HCT116 (cell line): ENCODE measurements around the gene SLC1A1. TPM values are rescaled to one million over a fixed set of nuclear protein-coding genes. Genes with fewer than 3 reads are reported as not detected.

ENCODE experiments used
- ATAC-seq: fragments of 200-7000 bp; cut with Tn5 transposase; 2 replicates; pipeline ENCODE4 v1.9.1; 2020; ENCODE audit warnings: mild to moderate bottlenecking, moderate library complexity
- BruUV-seq: library from RNA; stranded (reverse); fragments of 400-500 nt; replicated peaks from 2 replicates; lab custom pipeline; 2021; lab: Mats Ljungman, UMichigan
- CTCF ChIA-PET: fragments of 300-600 bp; sonication (Branson Sonifier 250); formaldehyde crosslinking; loops from one replicate; lab custom pipeline; 2021; ENCODE audit warnings: antibody characterized with exemption; lab: Charles Lee
- POLR2A ChIA-PET: fragments of 300-600, 350-600 bp; sonication (Branson Sonifier 250); formaldehyde crosslinking; loops from one replicate; lab custom pipeline; 2021; ENCODE audit warnings: antibody characterized with exemption; lab: Charles Lee
- RAD21 ChIA-PET, 2 experiments: fragments of 300-600 bp; sonication (Branson Sonifier 250); formaldehyde crosslinking; loops; one replicate each; lab custom pipeline; 2023; ENCODE audit warnings: low total read pairs in 2 of 2; ENCODE audit not compliant: uncharacterized antibody in 2 of 2, unreplicated experiment in 2 of 2, low non-redundant PET in 1 of 2; lab: Charles Lee
- DNase-seq: peaks from one replicate; pipeline ENCODE4 v3.0.0-alpha.2; 2010; ENCODE audit warnings: low read depth, low spot score
- H2AFZ ChIP-seq: fragments of 200-600 bp; shearing (Covaris generic), sonication (generic); 2 replicates; pipeline ENCODE4 v1.6.1; 2017; ENCODE audit warnings: low read depth, mixed run types, mixed read lengths, antibody characterized with exemption, low read length; ENCODE audit not compliant: poor library complexity, severe bottlenecking
- H3K27ac ChIP-seq: 2 replicates; pipeline ENCODE4 v1.5.1; 2012; ENCODE audit warnings: low read depth, low read length
- H3K27me3 ChIP-seq: fragments of 200-600 bp; sonication (generic); 2 replicates; pipeline ENCODE4 v1.6.1; 2016; ENCODE audit warnings: mixed run types, low read length, mixed read lengths; ENCODE audit not compliant: insufficient read depth
- H3K36me3 ChIP-seq, 2 experiments: fragments of 200-500 bp in 1 of 2; fragments of 200-600 bp in 1 of 2; sonication (Bioruptor generic) in 1 of 2; sonication (generic) in 1 of 2; 2 replicates each; pipeline versions ENCODE4 v1.5.1 to v1.6.1; 2014 to 2016; ENCODE audit warnings: low read length in 2 of 2, inconsistent platforms in 1 of 2, mixed read lengths in 1 of 2, mixed run types in 1 of 2; ENCODE audit not compliant: insufficient read depth in 2 of 2, control insufficient read depth in 1 of 2
- H3K4me1 ChIP-seq, 2 experiments: fragments of 200-600 bp in 1 of 2; sonication (generic) in 1 of 2; 2 replicates each; pipeline versions ENCODE4 v1.5.1 to v1.6.1; 2012 to 2017; ENCODE audit warnings: low read length in 2 of 2, inconsistent platforms in 1 of 2, mild to moderate bottlenecking in 1 of 2, mixed read lengths in 1 of 2, mixed run types in 1 of 2, moderate library complexity in 1 of 2; ENCODE audit not compliant: insufficient read depth in 2 of 2, control insufficient read depth in 1 of 2
- H3K4me2 ChIP-seq: fragments of 200-600 bp; sonication (generic); 2 replicates; pipeline ENCODE4 v1.6.1; 2017; ENCODE audit warnings: mixed run types, low read length, mixed read lengths
- H3K4me3 ChIP-seq, 2 experiments: fragments of 200-600 bp in 1 of 2; sonication (generic) in 1 of 2; replicated peaks in 1 of 2; 2 replicates each; pipeline ENCODE4 v1.5.1; 2011 to 2016; ENCODE audit warnings: low read length in 2 of 2, control low read depth in 1 of 2, low read depth in 1 of 2, mild to moderate bottlenecking in 1 of 2, mixed read lengths in 1 of 2, mixed run types in 1 of 2
- H3K79me2 ChIP-seq: fragments of 200-600 bp; sonication (generic); 2 replicates; pipeline ENCODE4 v1.6.1; 2017; ENCODE audit warnings: mild to moderate bottlenecking, mixed run types, low read length, moderate library complexity, mixed read lengths; ENCODE audit not compliant: insufficient read depth
- H3K9ac ChIP-seq: fragments of 200-600 bp; sonication (generic); 2 replicates; pipeline ENCODE4 v1.6.1; 2016; ENCODE audit warnings: low read length, mixed read lengths
- H3K9me2 ChIP-seq: fragments of 200-600 bp; sonication (generic), shearing (Covaris generic); 2 replicates; pipeline ENCODE4 v1.6.1; 2017; ENCODE audit warnings: mixed run types, mild to moderate bottlenecking, moderate library complexity; ENCODE audit not compliant: insufficient read depth
- H3K9me3 ChIP-seq, 2 experiments: fragments of 200-500 bp in 1 of 2; fragments of 200-600 bp in 1 of 2; sonication (Bioruptor generic) in 1 of 2; sonication (generic) in 1 of 2; 2 replicates each; pipeline ENCODE4 v1.6.1; 2014 to 2017; ENCODE audit warnings: low read length in 2 of 2, mixed read lengths in 2 of 2, inconsistent platforms in 1 of 2, low read depth in 1 of 2, mild to moderate bottlenecking in 1 of 2, mixed run types in 1 of 2, moderate library complexity in 1 of 2; ENCODE audit not compliant: control insufficient read depth in 1 of 2, insufficient read depth in 1 of 2
- H4K20me1 ChIP-seq: fragments of 200-600 bp; sonication (generic), shearing (Covaris generic); 2 replicates; pipeline ENCODE4 v1.6.1; 2017; ENCODE audit warnings: mixed run types, mild to moderate bottlenecking, moderate library complexity; ENCODE audit not compliant: insufficient read depth
- CEBPB ChIP-seq: IDR thresholded peaks from 2 replicates; pipeline ENCODE4 v1.6.1; 2012; ENCODE audit warnings: low read depth
- CTCF ChIP-seq, 3 experiments: fragments of 200-600 bp in 1 of 3; sonication (generic) in 1 of 3; IDR thresholded peaks in 2 of 3; conservative IDR thresholded peaks in 1 of 3; 2 replicates each; pipeline ENCODE4 v1.5.1; 2012 to 2017; ENCODE audit warnings: low read depth in 2 of 3, low read length in 2 of 3, antibody characterized with exemption in 1 of 3, borderline replicate concordance in 1 of 3, control low read depth in 1 of 3, mild to moderate bottlenecking in 1 of 3, mixed read lengths in 1 of 3, mixed run types in 1 of 3, moderate library complexity in 1 of 3; ENCODE audit not compliant: insufficient read depth in 1 of 3
- ELF1 ChIP-seq: IDR thresholded peaks from 2 replicates; pipeline ENCODE4 v1.6.1; 2012; ENCODE audit warnings: low read depth, borderline replicate concordance
- FOSL1 ChIP-seq: IDR thresholded peaks from 2 replicates; pipeline ENCODE4 v1.6.1; 2012; ENCODE audit warnings: low read depth
- JUND ChIP-seq: IDR thresholded peaks from 2 replicates; pipeline ENCODE4 v1.6.1; 2012
- MAX ChIP-seq: IDR thresholded peaks from 2 replicates; pipeline ENCODE4 v1.6.1; 2012
- RAD21 ChIP-seq: IDR thresholded peaks from 2 replicates; pipeline ENCODE4 v1.6.1; 2012; ENCODE audit warnings: low read depth, mild to moderate bottlenecking
- SP1 ChIP-seq: IDR thresholded peaks from 2 replicates; pipeline ENCODE4 v1.6.1; 2012; ENCODE audit warnings: low read depth
- ZBTB33 ChIP-seq: IDR thresholded peaks from 2 replicates; pipeline ENCODE4 v1.6.1; 2011; ENCODE audit warnings: mild to moderate bottlenecking, low read length, moderate library complexity; ENCODE audit not compliant: insufficient replicate concordance; ENCODE audit errors: extremely low read depth
- ZFX ChIP-seq: fragments of 450-650 bp; IDR thresholded peaks from 2 replicates; pipeline ENCODE4 v1.6.1; 2017
- ZNF274 ChIP-seq: fragments of 200-500 bp; sonication (Bioruptor generic); IDR thresholded peaks from 2 replicates; pipeline ENCODE4 v1.6.1; 2014; ENCODE audit warnings: mild to moderate bottlenecking, low read depth, low read length, inconsistent platforms
- intact Hi-C: fragments of 100-400 bp; cut with micrococcal nuclease; formaldehyde crosslinking; loops from 2 replicates; pipeline ENCODE4 v1.10.0; 2022
- total RNA-seq: library from RNA; stranded (reverse); gene quantifications from one replicate; pipeline ENCODE4 v1.2.1, GENCODE V29; 2021; ENCODE audit not compliant: unreplicated experiment

SLC1A1 gene
- total RNA-seq, 1 experiment from 2014 or later: 6.8 TPM

- TF ChIP-seq ZBTB33 (no peak), RAD21 (no peak), FOSL1 (no peak), CEBPB (no peak), ELF1 (no peak), SP1 (no peak), JUND (no peak), CTCF (IDR thresholded peaks at IDR 0.05 in 2 of 3, conservative IDR thresholded peaks at IDR 0.05 in 1 of 3; ENCODE audit: borderline replicate concordance in 1 of 3, insufficient read depth in 1 of 3, low read depth in 2 of 3, low read length in 2 of 3) (no peak)
Measured at GRCh38 chr9:4588721-4589120, 98.5 kb downstream of the SLC1A1 start (continued).

- H3K9me2 ChIP-seq: no peaks in the 10 kb centered on the region
- ChIA-PET POLR2A (no interaction called here), RAD21 (no interaction called here), CTCF (interaction anchor here (0.8 kb wide), 1 partner anchor 41 kb away, joined by 3 read pairs; no protein-coding TSS in a partner anchor)
- H4K20me1 ChIP-seq: no peaks in the 10 kb centered on the region
- no peaks in the 10 kb centered on the region for H3K36me3 ChIP-seq
- TF ChIP-seq ELF1 (no peak), ZFX (no peak), ZNF274 (no peak), MAX (no peak)
- BruUV-seq: no TSS peak
- H3K27me3 ChIP-seq: no peaks in the 10 kb centered on the region
- H3K27ac ChIP-seq: no peak overlapping the region
- intact Hi-C loops: no loop called here
- ATAC-seq (no peak), DNase-seq (no peak)
- no peak overlapping the region for H3K4me2 ChIP-seq
- no peak overlapping the region for H3K9ac ChIP-seq
- no peaks in the 10 kb centered on the region for H3K4me1 ChIP-seq
- no peak overlapping the region for H2AFZ ChIP-seq
- H3K9me3 ChIP-seq: no peaks in the 10 kb centered on the region
- H3K4me3 ChIP-seq: no peak overlapping the region
- H3K79me2 ChIP-seq: no peaks in the 10 kb centered on the region
Measured at GRCh38 chr9:4590430-4591122, 100.3 kb downstream of the SLC1A1 start.
